SHP77 (cell line): ENCODE measurements around the gene DNAJB6.
"Not testable (repeated sequence)": the region's sequence is repeated elsewhere in the genome, so short reads cannot be mapped to it uniquely, and the experiment has no call there.

Experiments used
- DNase-seq, 2 experiments: peaks; one replicate each; lab custom pipeline; 2025; lab: John Stamatoyannopoulos, UW

The DNAJB6 gene

DNA sequence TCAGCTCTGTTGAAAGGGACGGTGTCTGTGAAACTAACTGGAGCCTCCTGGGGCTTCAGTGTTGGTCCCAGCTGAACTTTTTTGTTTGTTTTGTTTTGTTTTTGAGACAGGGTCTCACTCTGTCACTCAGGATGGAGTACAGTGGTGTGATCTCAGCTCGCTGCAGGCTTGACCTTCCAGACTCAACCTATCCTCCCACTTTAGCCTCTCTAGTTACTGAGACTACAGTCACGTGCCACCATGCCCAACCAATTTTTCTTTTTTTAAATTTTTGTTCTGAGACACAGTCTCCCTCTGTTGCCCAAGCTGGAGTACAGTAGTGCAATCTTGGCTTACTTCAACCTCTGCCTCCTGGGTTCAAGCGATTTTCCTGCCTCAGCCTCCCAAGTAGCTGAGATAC is 13.4 kb upstream of the DNAJB6 start:
- DNase-seq = no peak

DNA sequence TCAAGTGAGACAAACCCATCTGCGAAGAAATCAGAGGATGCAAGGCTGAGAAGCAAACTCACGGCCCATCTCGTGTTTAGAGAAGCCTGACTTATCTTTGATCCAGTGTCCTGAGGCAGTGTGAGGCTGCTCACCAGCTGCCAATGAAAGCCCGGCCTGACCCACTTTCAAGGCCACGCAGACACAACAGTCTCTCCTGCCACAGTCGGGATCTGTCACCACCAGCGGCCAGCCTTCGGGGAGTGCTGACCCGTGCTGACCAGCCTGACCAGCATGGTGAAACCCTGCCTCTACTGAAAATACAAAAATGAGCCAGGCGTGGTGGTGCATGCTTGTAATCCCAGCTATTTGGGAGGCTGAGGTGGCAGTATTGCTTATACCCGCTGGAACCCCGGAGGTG is 7.4 kb upstream of the DNAJB6 start:
- DNase-seq = no peak

DNA sequence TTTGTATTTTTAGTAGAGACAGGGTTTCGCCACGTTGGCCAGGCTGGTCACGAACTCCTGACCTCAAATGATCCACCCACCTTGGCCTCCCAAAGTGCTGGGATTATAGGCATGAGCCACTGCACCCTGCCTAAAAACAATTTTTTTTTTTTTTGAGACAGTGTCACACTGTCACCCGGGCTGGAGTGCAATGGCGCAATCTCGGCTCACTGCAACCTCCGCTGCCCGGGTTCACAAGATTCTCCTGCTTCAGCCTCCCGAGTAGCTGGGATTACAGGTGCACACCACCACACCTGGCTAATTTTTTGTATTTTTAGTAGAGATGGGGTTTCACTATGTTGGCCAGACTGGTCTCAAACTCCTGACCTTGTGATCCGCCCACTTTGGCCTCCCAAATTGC is 6.2 kb upstream of the DNAJB6 start:
- not testable (repeated sequence) for DNase-seq

DNA sequence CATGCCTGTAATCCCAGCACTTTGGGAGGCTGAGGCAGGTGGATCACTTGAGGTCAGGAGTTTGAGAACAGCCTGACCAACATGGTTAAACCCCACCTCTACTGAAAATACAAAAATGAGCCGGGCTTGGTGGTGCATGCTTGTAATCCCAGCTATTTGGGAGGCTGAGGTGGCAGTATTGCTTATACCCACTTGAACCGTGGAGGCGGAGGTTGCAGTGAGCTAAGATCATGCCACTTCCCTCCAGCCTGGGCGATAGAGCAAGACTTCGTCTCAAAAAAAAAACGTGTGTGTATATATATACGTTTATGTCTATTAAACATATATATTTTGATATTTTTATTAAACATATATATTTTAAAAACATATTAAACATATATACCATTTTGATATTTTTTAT is 5.8 kb upstream of the DNAJB6 start:
- not testable (repeated sequence) for DNase-seq

DNA sequence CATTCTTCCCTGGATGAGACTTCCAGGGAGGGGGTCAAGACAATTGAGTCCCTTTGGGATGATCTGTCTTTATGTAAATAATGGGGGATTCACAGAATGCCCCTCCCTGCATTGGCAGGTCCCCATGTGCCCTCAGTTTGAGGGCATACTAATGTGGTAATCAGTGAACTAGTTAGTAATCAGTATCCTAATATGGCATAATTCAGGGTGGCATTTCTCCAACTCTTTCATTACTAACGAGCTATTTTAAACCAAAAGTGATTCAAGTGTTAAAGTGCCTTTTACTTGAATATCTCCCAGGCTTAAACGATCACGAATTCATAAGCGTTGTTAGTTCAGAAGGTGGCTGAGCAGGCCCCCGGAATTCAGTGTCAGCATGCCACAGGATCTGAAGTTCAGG is 1.6 kb upstream of the DNAJB6 start:
- no peak for DNase-seq

DNA sequence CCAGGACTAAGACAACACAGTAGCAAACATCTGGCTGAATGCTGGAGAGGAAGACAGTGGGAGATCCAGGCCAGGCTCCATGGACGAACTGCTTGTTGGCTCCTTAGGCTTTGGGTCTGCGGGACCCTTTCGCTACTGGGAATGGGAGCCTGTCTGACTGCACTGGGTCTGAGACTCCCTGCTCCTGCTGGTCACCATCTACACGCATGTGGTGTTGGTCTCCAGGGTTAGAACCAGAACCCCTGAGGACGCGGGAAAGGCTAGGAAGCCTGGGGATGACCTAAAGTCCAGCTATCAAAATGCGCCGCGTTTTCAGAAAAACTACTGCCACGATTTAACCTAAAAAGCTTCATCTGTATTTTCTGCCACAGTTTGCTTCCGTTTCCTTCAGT is 817 bp upstream of the DNAJB6 start:
- DNase-seq = no peak

DNA sequence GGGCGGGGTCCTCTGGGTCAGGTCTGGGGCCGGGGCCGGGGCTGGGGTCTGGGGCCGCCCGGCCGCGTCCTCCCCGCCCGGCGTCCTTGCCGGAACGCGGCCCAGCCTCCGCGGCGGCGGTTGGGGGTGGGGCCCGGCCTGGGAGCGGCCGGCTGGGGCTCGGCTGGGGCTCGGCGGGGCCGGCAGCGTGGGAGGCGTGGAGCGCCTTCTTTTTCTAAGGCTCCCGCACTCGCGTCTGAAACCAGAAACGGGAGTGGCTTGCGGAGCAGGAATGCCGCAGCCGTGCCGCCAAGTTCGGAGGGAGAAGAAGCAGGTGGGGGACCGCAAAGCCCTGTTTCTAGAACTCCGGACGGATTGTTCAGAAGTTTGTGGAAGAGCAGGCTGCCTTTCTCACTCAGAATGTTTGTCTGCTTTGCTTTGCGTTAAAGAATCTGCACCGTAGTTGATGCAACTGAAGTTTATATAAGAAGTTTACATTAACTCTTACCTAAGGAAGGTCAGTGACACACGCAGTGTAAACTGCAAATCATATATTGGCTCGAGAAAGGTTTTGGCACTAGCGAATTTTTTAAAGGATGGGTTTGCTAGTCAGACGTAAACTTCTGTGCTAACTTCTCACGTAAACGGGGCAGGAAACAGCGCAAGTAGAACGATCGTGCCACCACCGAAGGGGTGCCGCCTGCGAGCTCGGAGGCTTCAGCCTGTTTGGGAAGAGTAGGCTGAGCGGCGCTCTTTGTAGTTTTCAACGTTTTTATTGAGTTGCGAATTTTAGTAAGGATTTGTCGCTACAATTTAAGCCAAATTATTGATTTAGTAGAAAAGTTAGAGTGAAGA is 729 bp downstream of the DNAJB6 start:
- DNase-seq = no peak

GRCh38 chr7:157339777-157340677 is 3.2 kb downstream of the DNAJB6 start:
- DNase-seq = peak; percentile 15 to 46

- DNase-seq = no peak
These were observed 10.6 kb downstream of the DNAJB6 start for GRCh38 chr7:157347217-157347904.

GRCh38 chr7:157348548-157348947 is 11.7 kb downstream of the DNAJB6 start:
- DNase-seq = no peak

- DNase-seq = no peak
These were observed 15.7 kb downstream of the DNAJB6 start for GRCh38 chr7:157352516-157352915.

- DNase-seq = no peak
These were observed 19.1 kb downstream of the DNAJB6 start for GRCh38 chr7:157355784-157356511.

- no peak for DNase-seq
These were observed 20.6 kb downstream of the DNAJB6 start for GRCh38 chr7:157357129-157358040.

- DNase-seq = no peak
These were observed 21.4 kb downstream of the DNAJB6 start for GRCh38 chr7:157358041-157358752.

GRCh38 chr7:157358753-157359096 is 21.9 kb downstream of the DNAJB6 start:
- no peak for DNase-seq

- no peak for DNase-seq
These were observed 22.8 kb downstream of the DNAJB6 start for GRCh38 chr7:157359581-157359980.

DNA sequence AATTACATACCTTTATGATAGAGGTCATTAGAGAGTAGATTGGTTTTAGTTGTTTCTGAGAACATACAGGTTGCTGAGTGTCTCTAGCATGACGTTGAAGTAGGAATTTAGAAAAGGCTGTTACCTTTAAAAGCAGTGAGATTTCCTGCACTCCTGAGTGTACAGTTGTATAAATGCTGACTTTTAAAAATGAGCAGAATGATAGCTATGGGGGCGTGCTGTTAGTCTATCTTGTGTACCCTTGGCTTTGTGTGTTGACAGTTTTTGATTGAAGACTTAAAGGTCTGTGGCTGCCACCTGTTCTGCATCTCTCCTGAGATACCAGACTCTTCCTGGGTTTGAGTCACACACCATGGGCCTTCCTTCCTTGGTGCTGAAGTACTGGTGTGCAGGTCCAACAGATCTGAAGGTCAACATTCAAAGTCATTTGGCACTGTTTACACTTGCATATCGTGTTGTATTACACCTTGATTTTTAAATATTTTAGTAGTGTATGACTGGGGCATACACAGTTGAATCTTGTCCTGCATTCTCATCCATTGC is 23.8 kb downstream of the DNAJB6 start:
- DNase-seq = no peak

DNA sequence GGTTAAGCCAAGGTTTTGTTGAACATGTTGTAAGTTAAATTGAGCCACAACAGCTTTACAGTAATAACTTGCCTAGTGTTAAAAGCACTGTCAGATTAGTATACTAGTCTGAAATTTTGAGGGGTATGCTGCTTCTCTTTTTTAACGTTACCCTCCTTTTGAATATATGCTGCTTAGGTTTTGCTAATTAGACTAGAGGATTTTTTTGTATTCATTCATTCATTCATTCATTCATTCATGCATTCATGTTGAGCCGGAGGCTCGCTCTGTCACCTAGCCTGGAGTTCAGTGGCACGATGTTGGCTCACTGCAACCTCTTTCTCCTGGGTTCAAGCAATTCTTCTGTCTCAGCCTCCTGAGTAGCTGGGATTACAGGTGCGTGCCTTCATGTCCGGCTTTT is 24.7 kb downstream of the DNAJB6 start:
- DNase-seq = no peak

GRCh38 chr7:157362729-157363128 is 25.9 kb downstream of the DNAJB6 start:
- no peak for DNase-seq

- no peak for DNase-seq
These were observed 29.9 kb downstream of the DNAJB6 start for GRCh38 chr7:157366722-157367121.
